Parathyroid adenoma (tissue), 2 donors: Measurements from ENCODE around the gene FBRSL1.

Experiments
- H2AFZ ChIP-seq: fragments of 300-600 bp; sonication (generic); one replicate; pipeline ENCODE4 v1.7.0; 2017; ENCODE audit warnings: antibody characterized with exemption, mild to moderate bottlenecking
- H3K27ac ChIP-seq: fragments of 300-600 bp; sonication (generic); one replicate; pipeline ENCODE4 v1.7.0; 2017
- H3K27me3 ChIP-seq: fragments of 300-600 bp; sonication (generic); one replicate; pipeline ENCODE4 v1.7.0; 2017; ENCODE audit warnings: low read length; ENCODE audit not compliant: control insufficient read depth, insufficient read depth
- H3K36me3 ChIP-seq: fragments of 300-600 bp; sonication (generic); one replicate; pipeline ENCODE4 v1.7.0; 2017; ENCODE audit warnings: low read length; ENCODE audit not compliant: control insufficient read depth, insufficient read depth
- H3K4me1 ChIP-seq: fragments of 300-600 bp; sonication (generic); one replicate; pipeline ENCODE4 v1.7.0; 2017; ENCODE audit warnings: control low read depth
- H3K4me2 ChIP-seq: fragments of 300-600 bp; sonication (generic); one replicate; pipeline ENCODE4 v1.7.0; 2017; ENCODE audit warnings: low read length
- H3K4me3 ChIP-seq: fragments of 300-600 bp; sonication (generic); one replicate; pipeline ENCODE4 v1.7.0; 2017; ENCODE audit warnings: low read depth, low read length
- H3K79me2 ChIP-seq: fragments of 300-600 bp; sonication (generic); one replicate; pipeline ENCODE4 v1.7.0; 2017; ENCODE audit warnings: control low read depth
- H3K9ac ChIP-seq: fragments of 300-600 bp; sonication (generic); one replicate; pipeline ENCODE4 v1.7.0; 2017; ENCODE audit warnings: mild to moderate bottlenecking
- H3K9me3 ChIP-seq: fragments of 300-600 bp; sonication (generic); one replicate; pipeline ENCODE4 v1.7.0; 2017; ENCODE audit warnings: low read length; ENCODE audit not compliant: control insufficient read depth
- CTCF ChIP-seq: fragments of 300-600 bp; sonication (generic); IDR thresholded peaks from one replicate; pipeline ENCODE4 v1.7.0; 2017; ENCODE audit warnings: antibody characterized with exemption, mild to moderate bottlenecking
- donor health status: primary hyperparathyroidism.

FBRSL1 gene

GRCh38 chr12:132466241-132467201 is 23.4 kb upstream of the FBRSL1 start:
- Histone ChIP-seq H3K27me3 (no peaks in the 10 kb centered on the region), H3K27ac (no peak overlapping the region), H3K4me1 (peaks cover 1% of the 10 kb centered on the region), H3K9ac (no peak overlapping the region), H3K4me2 (no peak overlapping the region), H3K79me2 (no peaks in the 10 kb centered on the region), H3K9me3 (no peaks in the 10 kb centered on the region), H2AFZ (no peak overlapping the region), H3K4me3 (no peak overlapping the region), H3K36me3 (no peaks in the 10 kb centered on the region)
- TF ChIP-seq CTCF = no peak

- Histone ChIP-seq H3K36me3 (no peaks in the 10 kb centered on the region), H3K4me3 (no peak overlapping the region), H3K4me2 (no peak overlapping the region), H2AFZ (no peak overlapping the region), H3K27ac (no peak overlapping the region), H3K79me2 (no peaks in the 10 kb centered on the region), H3K9me3 (no peaks in the 10 kb centered on the region), H3K9ac (no peak overlapping the region), H3K4me1 (no peaks in the 10 kb centered on the region), H3K27me3 (no peaks in the 10 kb centered on the region)
- no peak for TF ChIP-seq CTCF
Measured at GRCh38 chr12:132467511-132467910, 22.4 kb upstream of the FBRSL1 start.

- Histone ChIP-seq H3K9ac (no peak overlapping the region), H3K9me3 (no peaks in the 10 kb centered on the region), H3K4me1 (no peaks in the 10 kb centered on the region), H3K27me3 (no peaks in the 10 kb centered on the region), H3K4me3 (no peak overlapping the region), H3K36me3 (no peaks in the 10 kb centered on the region), H2AFZ (no peak overlapping the region), H3K27ac (no peak overlapping the region), H3K79me2 (no peaks in the 10 kb centered on the region), H3K4me2 (no peak overlapping the region)
- no peak for TF ChIP-seq CTCF
Measured at GRCh38 chr12:132469423-132469822, 20.5 kb upstream of the FBRSL1 start.

- no peak overlapping the region for H3K4me2 ChIP-seq
- H3K9me3 ChIP-seq = no peaks in the 10 kb centered on the region
- no peaks in the 10 kb centered on the region for H3K36me3 ChIP-seq
- TF ChIP-seq CTCF = no peak
- no peaks in the 10 kb centered on the region for H3K4me1 ChIP-seq
- no peak overlapping the region for H3K9ac ChIP-seq
- H2AFZ ChIP-seq = no peak overlapping the region
- H3K79me2 ChIP-seq = no peaks in the 10 kb centered on the region
- no peak overlapping the region for H3K27ac ChIP-seq
- H3K27me3 ChIP-seq = no peaks in the 10 kb centered on the region
- H3K4me3 ChIP-seq = no peak overlapping the region
Measured at GRCh38 chr12:132470397-132470796, 19.6 kb upstream of the FBRSL1 start.
